Posterior cingulate gyrus (tissue), 11 donors: ENCODE results near the gene CCND1.
"Not testable (repeated sequence)": the region's sequence is repeated elsewhere in the genome, so short reads cannot be mapped to it uniquely, and the experiment has no call there.

ENCODE experiments used
- DNase-seq, 10 donors: peaks; one replicate each; pipeline versions ENCODE4 v3.0.0 to v3.0.0-alpha.2; 2020 to 2021; ENCODE audit warnings: mixed read lengths in 3 of 10
- intact Hi-C: fragments of 100-400 bp; cut with DNase I; formaldehyde crosslinking; loops from one replicate; pipeline ENCODE4 v1.15.1; 2023

The CCND1 gene

DNA sequence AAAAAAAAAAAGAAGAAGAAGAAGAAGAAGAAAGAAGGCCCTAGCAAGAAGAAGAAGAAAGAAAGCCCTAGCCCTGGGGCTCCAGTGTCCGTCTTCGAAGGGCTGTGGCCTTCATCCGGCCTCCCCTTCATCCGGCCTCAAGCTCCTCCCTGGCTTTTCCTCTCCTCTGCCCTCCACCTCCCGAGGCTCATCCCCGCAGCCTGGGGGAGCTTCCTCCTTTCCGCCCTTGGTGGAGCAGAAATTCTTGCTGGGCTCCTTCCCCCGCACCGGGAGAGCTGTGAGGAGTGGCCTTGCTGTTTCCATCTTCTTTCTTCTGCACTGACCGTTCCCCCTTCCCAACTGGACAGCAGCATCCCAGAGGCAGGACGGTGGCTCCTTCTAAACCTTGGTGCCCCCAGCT is 43.7 kb downstream of the CCND1 start:
- intact Hi-C loops = no loop called here
- peak in 1 of 10 donors; percentile 80 for DNase-seq

DNA sequence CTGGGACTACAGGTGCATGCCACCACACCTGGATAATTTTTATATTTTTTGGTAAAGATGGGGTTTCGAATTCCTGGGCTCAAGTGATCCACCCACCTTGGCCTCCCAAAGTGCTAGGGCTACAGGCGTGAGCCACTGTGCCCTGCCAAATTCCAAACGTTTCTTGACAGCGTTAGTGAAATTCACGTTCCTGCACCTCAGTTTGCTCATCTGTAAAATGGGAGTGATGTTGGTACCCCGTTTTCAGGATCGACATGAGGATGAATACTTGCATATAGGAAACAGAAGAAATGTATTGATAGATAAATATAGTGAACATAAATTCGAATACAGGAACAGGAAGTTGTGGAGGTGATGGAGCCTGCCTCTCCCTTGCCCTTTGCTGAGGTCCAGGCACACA is 44.4 kb downstream of the CCND1 start:
- intact Hi-C loops = no loop called here
- DNase-seq = no peak

DNA sequence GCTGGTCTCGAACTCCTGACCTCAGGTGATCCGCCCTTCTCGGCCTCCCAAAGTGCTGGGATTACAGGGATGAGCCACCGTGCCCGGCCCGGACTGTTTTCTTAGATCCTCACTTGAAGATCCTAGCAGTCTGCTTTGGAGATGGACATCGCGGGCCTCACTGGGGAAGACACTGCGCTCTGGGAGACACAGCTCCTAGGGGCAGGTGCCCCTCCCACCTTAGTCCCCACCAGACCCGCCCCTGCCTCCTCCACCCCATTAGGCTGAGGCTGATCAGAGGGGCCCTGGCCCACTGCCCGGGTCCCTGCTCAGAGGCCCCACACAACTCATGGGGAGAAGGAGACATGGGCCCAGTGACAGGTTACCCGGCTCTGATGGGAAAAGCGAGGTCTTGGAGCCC is 45.5 kb downstream of the CCND1 start:
- intact Hi-C loops = loop anchor here (1.0 to 2.0 kb wide), 2 partner anchors 202 to 510 kb away; no protein-coding TSS in a partner anchor
- peak in 2 of 10 donors; percentile 76 to 78 for DNase-seq

DNA sequence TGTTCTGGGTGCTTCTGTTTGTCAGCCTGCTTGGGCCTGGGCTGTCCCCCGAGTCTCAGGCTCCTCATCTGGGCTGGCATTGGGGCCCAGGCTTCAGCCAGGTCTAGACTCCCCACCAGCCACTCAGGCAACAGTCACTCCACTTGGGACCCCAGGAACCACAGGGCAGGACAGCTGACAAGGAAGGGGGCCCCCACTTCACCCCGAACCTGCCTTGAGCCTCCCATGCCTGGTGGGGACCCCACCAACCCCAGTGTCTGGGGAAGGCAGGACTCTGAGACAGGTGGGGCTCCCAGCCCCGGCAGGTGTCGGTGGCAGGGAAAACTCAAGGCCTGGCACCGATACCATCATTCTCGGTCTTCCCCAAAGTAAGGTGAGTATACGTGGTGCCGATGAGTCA is 45.9 kb downstream of the CCND1 start:
- DNase-seq = peak in 1 of 10 donors; percentile 67
- intact Hi-C loops = loop anchor here (1.0 to 2.0 kb wide), 2 partner anchors 201 to 510 kb away; no protein-coding TSS in a partner anchor

DNA sequence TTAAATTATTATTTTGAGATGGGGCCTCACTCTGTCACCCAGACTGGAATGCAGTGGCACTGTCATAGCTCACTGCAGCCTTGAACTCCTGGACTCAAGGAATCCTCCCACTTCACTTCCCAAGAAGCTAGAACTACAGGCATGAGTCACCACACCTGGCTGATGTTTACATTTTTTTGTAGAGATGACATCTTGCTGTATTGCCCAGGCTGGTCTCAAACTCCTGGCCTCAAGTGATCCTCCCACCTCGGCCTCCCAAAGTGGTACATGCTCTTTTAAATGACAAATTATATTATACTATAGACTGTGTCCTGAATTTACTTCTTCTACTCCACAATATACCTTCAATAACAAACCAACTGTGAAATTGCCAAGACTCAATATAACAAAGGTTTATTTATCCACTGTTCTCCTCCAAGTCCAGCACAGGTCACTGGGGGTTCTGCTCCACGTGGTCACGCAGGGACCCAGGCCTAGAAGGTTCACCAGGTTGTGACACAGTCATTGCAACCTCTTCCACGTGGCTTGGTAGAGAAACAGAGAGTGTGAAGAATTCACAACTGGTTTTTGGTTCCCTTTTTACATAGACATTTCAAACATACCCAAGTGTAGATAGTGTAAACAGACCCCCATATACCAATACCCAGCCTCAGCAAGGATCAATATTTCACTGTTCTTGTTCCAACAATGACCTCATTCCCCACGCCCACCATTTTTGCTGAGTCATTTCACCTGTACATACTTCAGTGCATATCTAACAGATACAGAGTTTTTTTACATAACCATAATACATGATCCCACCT is 47.2 kb downstream of the CCND1 start:
- intact Hi-C loops = loop anchor here (2.0 kb wide), 1 partner anchor 509 kb away; no protein-coding TSS in a partner anchor

DNA sequence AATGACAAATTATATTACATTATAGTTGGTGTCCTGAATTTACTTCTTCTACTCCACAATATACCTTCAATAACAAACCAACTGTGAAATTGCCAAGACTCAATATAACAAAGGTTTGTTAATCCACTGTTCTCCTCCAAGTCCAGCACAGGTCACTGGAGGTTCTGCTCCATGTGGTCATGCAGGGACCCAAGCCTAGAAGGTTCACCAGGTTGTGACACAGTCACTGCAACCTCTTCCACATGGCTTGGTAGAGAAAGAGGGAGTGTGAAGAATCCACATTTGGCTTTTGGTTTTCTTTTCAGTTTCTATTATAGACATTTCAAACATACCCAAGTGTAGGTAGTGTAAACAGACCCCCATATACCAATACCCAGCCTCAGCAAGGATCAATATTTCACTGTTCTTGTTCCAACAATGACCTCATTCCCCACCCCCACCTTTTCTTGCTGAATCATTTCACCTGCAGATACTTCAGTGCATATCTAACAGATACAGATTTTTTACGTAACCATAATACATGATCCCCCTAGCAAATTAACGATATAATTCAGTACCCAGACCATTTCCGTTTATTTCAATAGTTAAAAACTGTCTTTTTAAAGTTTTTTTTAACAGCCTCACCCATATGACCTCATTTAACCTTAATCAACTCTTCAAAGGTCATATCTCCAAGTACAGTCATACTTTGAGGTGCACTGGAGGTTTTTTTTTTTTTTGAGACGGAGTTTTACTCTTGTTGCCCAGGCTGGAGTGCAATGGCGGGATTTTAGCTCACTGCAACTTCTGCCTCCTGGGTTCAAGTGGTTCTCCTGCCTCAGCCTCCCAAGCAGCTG is 48.7 kb downstream of the CCND1 start:
- intact Hi-C loops = no loop called here
- peak in 1 of 10 donors; percentile 35 for DNase-seq

More for the DNA sequence above, 47.2 kb downstream of the CCND1 start:
- not testable (repeated sequence) for DNase-seq

DNA sequence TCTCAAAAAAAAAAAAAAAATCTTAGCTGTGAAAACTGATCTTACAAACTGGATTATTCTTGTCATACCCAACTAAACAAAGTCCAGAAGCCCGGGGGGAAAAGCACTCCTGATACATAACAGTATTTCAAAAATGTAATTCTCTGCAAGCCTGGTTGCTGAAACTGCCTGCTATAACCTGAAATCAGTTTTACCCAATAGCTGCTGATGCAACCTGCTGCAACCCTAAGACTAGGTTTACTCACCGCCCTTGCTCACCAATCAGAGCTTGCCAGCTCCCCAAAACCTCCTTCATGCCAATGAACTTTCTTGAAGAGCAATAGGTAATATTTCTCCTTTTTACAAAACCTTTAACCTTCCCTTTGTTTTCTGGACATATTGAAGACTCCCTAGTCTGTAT is 50.5 kb downstream of the CCND1 start:
- intact Hi-C loops = no loop called here
- DNase-seq = no peak

DNA sequence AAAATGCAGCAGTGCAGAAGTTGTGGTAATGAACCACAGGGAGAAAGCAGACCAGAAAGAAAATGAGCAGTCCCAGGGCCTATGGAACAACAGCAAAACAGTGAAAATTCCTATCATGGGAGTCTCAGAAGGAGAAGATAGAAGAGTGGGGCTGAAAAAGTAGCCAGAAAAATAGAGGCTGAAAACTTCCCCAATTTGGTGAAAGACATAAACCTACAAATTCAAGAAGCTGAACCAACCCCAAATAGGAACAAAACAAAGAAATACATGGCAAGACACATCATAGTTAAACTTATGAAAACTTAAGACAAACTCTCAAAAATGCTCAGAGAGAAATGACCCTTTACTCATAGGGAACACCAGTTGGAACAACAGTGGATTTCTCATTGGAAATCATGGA is 51.5 kb downstream of the CCND1 start:
- intact Hi-C loops = no loop called here

DNA sequence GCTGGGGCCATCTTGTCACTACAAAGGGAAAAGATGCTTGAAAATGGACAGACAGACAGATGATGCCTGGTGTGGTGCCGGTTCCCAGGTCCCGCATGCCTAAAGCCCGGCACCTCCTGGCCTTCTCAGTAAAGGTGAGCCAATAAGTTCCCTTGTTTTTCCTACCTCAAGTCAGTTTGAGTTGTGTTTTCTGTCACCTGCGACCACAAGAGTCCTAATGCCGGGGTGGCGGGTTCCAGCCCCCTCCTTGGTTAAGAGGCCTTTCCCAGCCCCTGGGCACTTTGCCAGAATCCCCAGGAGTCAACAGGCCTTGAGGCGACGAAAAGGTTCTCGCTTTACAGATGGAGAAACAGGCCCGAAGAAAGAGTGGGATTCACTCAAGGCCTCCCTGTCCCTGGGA is 53.8 kb downstream of the CCND1 start:
- intact Hi-C loops = no loop called here
- DNase-seq = peak in 2 of 10 donors; percentile 62 to 81

More for the DNA sequence above, 51.5 kb downstream of the CCND1 start:
- DNase-seq = no peak

DNA sequence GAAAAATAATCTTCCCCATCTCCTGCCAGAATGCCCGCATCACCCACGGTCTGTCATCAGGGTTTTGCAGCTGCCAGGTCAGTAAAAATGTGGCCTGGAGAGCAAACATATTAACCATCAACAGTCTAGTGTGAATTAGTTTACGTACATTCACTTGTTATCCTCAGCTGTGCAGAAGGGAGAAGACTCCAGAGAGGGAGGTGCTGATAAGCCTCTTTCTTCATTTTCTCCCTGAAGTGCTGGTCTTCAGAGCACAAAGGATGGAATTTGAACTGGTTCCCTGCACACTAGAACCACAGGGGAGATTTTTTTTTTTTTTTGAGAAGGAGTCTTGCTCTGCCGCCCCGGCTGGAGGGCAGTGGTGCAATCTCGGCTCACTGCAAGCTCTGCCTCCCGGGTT is 54.6 kb downstream of the CCND1 start:
- intact Hi-C loops = no loop called here
- peak in 1 of 10 donors; percentile 6 for DNase-seq

DNA sequence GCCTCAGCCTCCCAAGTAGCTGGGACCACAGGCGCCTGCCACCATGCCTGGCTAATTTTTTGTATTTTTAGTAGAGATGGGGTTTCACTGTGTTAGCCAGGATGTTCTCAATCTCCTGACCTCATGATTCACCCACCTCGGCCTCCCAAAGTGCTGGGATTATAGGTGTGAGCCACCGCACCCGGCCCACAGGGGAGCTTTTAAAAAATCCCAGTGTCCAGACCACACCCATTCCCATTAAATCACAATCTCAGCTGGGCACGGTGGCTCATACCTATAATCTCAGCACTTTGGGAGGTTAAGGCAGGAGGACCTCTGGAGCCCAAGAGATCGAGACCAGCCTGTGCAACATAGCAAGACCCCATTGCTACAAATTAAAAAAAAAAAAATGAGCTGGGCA is 55.0 kb downstream of the CCND1 start:
- peak in 1 of 10 donors; percentile 19 for DNase-seq
- intact Hi-C loops = not testable (repeated sequence)

DNA sequence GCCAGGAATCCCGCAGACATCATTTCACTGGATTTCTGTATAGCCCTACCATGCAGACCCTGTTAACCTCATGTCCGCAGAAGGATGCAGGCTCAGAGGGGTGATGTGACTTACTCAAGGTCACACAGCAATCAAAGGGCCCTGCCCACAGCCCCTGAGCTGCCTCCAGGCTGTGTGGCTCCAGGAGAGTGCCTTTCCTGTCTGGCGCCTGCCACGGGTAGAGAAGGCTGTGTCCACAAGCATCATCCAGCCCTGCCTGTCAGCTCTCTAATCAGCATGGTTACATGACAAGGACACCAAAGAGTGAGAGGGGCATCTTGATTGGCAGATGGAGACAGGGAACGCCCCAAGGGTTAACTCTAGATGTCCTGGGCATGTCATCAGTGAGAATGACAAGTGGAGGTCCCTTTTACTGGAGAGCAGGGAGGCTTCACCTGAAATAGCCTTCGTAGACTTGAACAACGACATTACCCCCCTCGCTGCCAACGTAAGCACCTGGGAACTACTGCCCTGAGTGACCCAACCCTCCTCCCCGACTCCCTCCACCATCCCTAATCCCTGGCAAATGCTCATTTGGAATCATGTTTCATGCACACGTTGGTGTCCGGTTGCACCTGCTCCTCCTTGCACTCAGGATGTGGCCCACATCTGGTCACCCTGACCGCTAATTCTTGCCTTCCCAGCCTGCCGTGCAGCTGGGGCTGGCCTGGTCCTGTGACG is 56.0 kb downstream of the CCND1 start:
- intact Hi-C loops = no loop called here
- peak in 1 of 10 donors; percentile 41 for DNase-seq

DNA sequence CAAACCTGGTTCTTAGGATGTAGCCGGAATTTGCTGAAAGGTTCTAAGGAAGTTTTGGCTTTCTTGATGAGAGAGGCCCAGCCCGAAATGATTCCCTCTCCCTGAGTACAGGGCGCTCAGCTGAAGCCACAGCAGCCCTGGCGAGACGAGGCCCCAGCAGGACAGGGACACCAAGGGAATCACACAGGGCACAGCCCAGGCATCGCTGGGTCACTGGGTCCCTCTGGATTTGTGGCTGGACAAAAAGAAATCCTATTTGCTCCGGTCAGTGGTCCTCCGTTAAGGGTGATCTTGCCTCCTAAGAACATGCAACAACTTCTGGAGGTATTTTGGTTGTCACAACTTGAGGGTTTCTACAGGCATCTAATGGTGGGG is 56.5 kb downstream of the CCND1 start:
- intact Hi-C loops = no loop called here
- DNase-seq = no peak

DNA sequence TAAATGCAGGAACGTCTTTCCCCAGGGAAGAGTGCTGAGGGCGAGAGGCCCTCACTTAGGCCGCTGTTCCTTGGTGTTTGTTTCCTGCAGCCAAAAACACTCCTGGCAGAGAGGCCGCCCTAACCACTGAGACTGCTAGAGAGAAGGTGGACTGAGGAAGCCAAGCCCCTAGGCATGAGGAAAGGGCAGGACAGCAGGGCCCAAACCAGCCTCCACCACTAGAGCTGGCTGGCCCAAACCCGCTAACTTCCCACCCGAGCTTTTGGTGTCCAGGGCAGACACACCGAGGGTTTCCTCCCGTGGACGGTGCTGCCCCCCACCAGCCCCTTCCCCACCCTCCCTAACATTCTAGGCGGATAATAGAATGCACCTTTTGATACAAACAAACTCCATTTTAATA is 56.9 kb downstream of the CCND1 start:
- peak in 2 of 10 donors; percentile 38 to 66 for DNase-seq
- intact Hi-C loops = no loop called here

DNA sequence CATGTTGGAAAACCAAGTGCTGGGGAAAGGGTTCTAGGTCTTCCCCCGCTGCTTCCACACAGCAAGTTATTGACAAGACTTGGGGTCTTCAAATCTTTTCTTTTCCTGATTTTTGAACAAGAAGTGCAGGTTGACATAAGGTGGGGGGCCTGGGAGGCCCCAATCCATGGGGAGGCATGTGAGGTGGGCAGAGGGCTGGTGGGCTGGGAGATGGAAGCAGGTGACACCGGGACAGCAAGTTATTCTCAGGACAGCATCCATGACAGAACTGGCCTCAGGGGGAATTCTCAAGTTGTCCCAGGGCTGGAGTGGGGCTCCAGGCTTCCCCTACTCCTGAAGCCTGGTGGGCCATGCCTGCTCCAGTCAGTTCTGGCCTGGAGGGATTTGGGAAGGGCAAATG is 57.4 kb downstream of the CCND1 start:
- intact Hi-C loops = no loop called here
- peak in 1 of 10 donors; percentile 71 for DNase-seq

DNA sequence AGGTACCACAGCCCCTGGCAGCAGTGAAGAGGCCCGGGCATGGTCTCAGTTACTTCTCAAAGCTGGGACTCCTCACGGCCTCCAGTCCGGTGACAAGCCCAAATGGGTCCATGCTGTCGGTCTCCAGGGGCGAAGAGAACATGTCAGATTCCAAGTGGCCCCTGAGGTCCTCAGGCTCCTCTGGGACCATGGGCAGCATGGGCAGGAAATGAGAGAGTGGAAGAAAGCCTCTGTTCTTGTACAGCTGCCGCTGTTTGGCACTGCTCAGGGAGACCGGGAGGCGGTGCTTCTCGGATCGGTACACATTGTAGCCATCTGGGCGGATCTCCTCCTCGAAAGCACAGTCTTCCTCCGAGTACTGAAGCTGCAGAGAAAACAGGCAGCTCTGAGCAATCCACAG is 58.3 kb downstream of the CCND1 start:
- intact Hi-C loops = no loop called here
- peak in 1 of 10 donors; percentile 69 for DNase-seq

DNA sequence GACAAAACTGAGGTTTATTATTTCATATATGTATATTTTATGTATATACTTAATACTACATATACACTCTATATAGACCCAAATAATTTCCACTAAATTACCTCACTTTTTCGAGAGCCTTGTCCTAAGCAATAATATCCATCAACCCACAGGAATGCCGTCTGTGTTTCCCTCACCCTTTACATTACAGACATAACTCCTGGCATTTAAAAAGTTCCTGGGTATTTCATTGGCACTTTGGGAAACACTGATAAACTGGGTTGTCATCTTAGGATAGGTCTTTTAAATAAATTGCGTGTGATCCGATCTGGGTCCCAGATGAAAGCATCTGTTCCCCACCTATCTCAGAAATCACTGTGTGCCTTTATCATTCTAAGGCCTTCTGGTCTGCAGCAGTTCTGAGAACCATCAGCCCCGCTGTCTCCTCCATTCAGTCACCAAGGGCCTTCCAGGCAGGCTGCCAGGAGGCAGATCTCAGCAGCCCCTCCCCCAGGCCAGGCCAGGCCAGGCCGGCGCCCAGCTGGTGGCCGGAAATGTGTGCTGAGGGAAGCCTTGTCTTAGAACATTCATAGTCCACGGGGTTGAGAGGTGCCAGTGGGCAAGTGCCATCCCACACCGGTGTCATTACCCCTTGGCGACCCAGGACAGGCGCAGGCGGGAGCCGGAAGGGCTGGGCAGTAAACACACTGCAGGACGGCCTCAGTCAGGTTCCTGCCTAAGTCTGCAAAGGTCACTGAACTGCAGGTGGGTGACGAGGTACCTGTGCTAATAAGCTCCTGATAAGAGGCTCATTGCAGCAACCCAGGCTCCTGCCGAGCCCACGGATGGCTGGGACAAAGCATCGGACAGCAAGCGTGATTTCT is 59.6 kb downstream of the CCND1 start:
- intact Hi-C loops = no loop called here
- peak in 9 of 10 donors; percentile 20 to 91 (median 50) for DNase-seq

DNA sequence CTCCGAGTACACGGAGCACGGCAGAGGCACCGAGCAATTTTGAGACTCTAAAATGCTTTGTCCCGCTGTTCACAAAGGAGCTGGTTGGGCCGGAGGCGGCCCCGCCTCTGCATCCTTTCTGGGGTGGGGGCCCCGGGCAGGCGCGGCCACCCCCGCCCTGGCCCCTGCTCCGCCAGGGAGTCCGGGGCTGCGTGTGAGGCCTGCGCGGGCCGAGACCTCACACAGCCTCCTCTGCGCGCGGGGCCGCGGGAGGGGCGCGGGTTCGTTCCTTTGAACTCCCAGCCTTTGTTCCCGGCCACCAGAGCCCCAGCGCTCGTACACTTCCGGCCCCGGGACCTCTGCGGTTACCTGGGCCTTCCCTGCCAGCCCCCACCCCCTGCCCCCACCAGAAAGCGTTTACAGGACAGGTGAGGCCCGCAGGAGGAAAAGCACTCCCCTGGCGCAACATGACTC is 61.3 kb downstream of the CCND1 start:
- intact Hi-C loops = no loop called here
- DNase-seq = no peak

DNA sequence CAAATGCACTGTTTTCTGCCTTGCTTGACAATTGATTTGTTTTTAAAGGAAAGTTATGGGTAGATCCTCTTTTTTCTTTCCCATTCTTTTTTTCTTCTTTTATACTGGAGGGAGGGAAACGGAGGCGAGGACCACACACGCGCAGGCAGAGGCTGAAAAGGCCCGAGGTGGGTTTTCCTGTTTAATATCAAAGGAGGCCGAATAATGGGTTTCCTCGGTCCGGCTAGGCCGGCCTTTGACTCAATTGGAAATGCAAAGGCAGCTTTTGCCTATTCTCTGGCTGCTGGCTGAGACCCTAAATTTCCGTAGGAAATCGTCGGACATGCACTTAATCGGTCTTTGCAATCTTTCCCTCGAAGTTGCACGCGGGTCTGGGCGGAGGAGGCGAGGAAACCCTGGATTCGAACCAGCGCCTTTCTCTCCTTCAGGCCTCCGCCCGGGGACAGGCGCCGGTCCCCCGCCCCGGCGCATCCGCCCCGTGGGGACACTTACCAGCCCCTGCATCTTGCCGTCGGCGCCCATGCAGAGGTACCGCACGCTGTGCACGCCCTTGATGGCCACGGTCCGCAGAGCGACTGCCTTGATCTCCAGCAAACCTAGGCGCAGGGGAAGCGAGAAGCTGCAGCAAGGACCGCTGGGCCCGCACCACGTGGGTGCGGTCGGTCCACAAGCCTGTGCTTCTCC is 62.0 kb downstream of the CCND1 start:
- intact Hi-C loops = no loop called here
- DNase-seq = peak in 1 of 10 donors; percentile 70
